Caco-2 (cell line): ENCODE data around the gene WNT9A. TPM values are rescaled to one million over a fixed set of nuclear protein-coding genes. Genes with fewer than 3 reads are reported as not detected.

Source experiments
- BruUV-seq: library from RNA; stranded (reverse); fragments of 400-500 nt; replicated peaks from 2 replicates; lab custom pipeline; 2021; lab: Mats Ljungman, UMichigan
- CTCF ChIA-PET: fragments of 300-600 bp; sonication (Branson Sonifier 250); formaldehyde crosslinking; loops from one replicate; lab custom pipeline; 2022; ENCODE audit warnings: antibody characterized with exemption; lab: Charles Lee
- POLR2A ChIA-PET: fragments of 300-600 bp; sonication (Branson Sonifier 250); formaldehyde crosslinking; loops from one replicate; lab custom pipeline; 2022; ENCODE audit warnings: antibody characterized with exemption; lab: Charles Lee
- DNase-seq, 2 experiments: peaks; one replicate each; pipeline versions ENCODE4 v3.0.0 to v3.0.0-alpha.2; 2020 to 2022
- H3K27me3 ChIP-seq: replicated peaks from 2 replicates; pipeline ENCODE4 v1.6.0; 2011; ENCODE audit warnings: low read length; ENCODE audit not compliant: control insufficient read depth, insufficient read depth
- H3K36me3 ChIP-seq: 2 replicates; pipeline ENCODE4 v1.5.1; 2011; ENCODE audit warnings: low read length; ENCODE audit not compliant: control insufficient read depth, insufficient read depth
- H3K4me1 ChIP-seq: fragments of 250-450 bp; sonication (Bioruptor Pico); 2 replicates; pipeline ENCODE4 v1.5.1; 2020; ENCODE audit warnings: mild to moderate bottlenecking
- H3K4me3 ChIP-seq: 2 replicates; pipeline ENCODE4 v1.5.1; 2011; ENCODE audit warnings: low read depth, mild to moderate bottlenecking, control low read depth, low read length
- H3K9me3 ChIP-seq: fragments of 250-450 bp; sonication (Bioruptor Pico); 2 replicates; pipeline ENCODE4 v1.5.1; 2020; ENCODE audit warnings: mild to moderate bottlenecking, moderate library complexity
- H3K27ac Mint-ChIP-seq: one replicate; pipeline ENCODE4 v1.8.0; 2022; ENCODE audit warnings: mixed read lengths; ENCODE audit not compliant: unreplicated experiment
- H3K27me3 Mint-ChIP-seq: one replicate; pipeline ENCODE4 v1.8.0; 2022; ENCODE audit warnings: mixed read lengths; ENCODE audit not compliant: insufficient read depth, unreplicated experiment
- H3K36me3 Mint-ChIP-seq: one replicate; pipeline ENCODE4 v1.8.0; 2022; ENCODE audit warnings: mild to moderate bottlenecking, mixed read lengths; ENCODE audit not compliant: insufficient read depth, unreplicated experiment
- H3K4me1 Mint-ChIP-seq: one replicate; pipeline ENCODE4 v1.8.0; 2022; ENCODE audit warnings: low read depth, mixed read lengths; ENCODE audit not compliant: unreplicated experiment
- H3K4me3 Mint-ChIP-seq: one replicate; pipeline ENCODE4 v1.8.0; 2022; ENCODE audit warnings: mild to moderate bottlenecking, moderate library complexity, mixed read lengths; ENCODE audit not compliant: unreplicated experiment
- H3K9me3 Mint-ChIP-seq: one replicate; pipeline ENCODE4 v1.8.0; 2022; ENCODE audit warnings: mixed read lengths; ENCODE audit not compliant: unreplicated experiment
- CTCF ChIP-seq, 2 experiments: fragments of 200-600 bp in 1 of 2; IDR thresholded peaks; 1 replicate in 1 of 2; 2 replicates in 1 of 2; pipeline versions ENCODE4 v1.5.1 to v1.8.0; 2011 to 2022; ENCODE audit warnings: antibody characterized with exemption in 1 of 2, control low read depth in 1 of 2, inconsistent platforms in 1 of 2, low read depth in 1 of 2, low read length in 1 of 2, mild to moderate bottlenecking in 1 of 2, moderate library complexity in 1 of 2; ENCODE audit not compliant: insufficient read depth in 1 of 2, severe bottlenecking in 1 of 2, unreplicated experiment in 1 of 2
- intact Hi-C: fragments of 100-400 bp; cut with micrococcal nuclease; formaldehyde crosslinking; loops from one replicate; pipeline ENCODE4 v1.10.0; 2022; ENCODE audit not compliant: unreplicated experiment
- total RNA-seq: library from RNA; stranded (reverse); gene quantifications from 2 replicates; pipeline ENCODE4 v1.2.3, GENCODE V29; 2022

The WNT9A gene
- total RNA-seq, 1 experiment from 2014 or later, result 0.68 TPM

- H3K4me3 Mint-ChIP-seq, result no peak overlapping the region
- no peaks in the 10 kb centered on the region for H3K36me3 ChIP-seq
- no peaks in the 10 kb centered on the region for H3K36me3 Mint-ChIP-seq
- H3K4me3 ChIP-seq, result no peak overlapping the region
- POLR2A ChIA-PET, result no interaction called here
- no peaks in the 10 kb centered on the region for H3K9me3 Mint-ChIP-seq
- CTCF ChIA-PET, result no interaction called here
- no peaks in the 10 kb centered on the region for H3K9me3 ChIP-seq
- BruUV-seq, result no TSS peak
- peak in 1 of 2 experiments; percentile 36 for DNase-seq
- intact Hi-C loops, result loop anchor here (5.0 kb wide), 1 partner anchor 106 kb away; no protein-coding TSS in a partner anchor
- H3K4me1 Mint-ChIP-seq, result peaks cover 4% of the 10 kb centered on the region
- TF ChIP-seq CTCF (IDR thresholded peaks at IDR 0.05; ENCODE audit: insufficient read depth in 1 of 2, low read depth in 1 of 2, low read length in 1 of 2, severe bottlenecking in 1 of 2, unreplicated experiment in 1 of 2), result no peak
- no peaks in the 10 kb centered on the region for H3K27me3 ChIP-seq
- H3K27ac Mint-ChIP-seq, result peak overlapping the region; percentile 3
- H3K4me1 ChIP-seq, result peaks cover 45% of the 10 kb centered on the region
- H3K27me3 Mint-ChIP-seq, result no peaks in the 10 kb centered on the region
Measured at GRCh38 chr1:227893300-227893948, 54.3 kb downstream of the WNT9A start.

- no peaks in the 10 kb centered on the region for H3K27me3 ChIP-seq
- Mint-ChIP-seq H3K27me3 (no peaks in the 10 kb centered on the region), H3K9me3 (no peaks in the 10 kb centered on the region), H3K4me1 (peaks cover 4% of the 10 kb centered on the region), H3K36me3 (no peaks in the 10 kb centered on the region), H3K27ac (peak overlapping the region; percentile 3), H3K4me3 (no peak overlapping the region)
- H3K36me3 ChIP-seq, result no peaks in the 10 kb centered on the region
- BruUV-seq, result no TSS peak
- no peak overlapping the region for H3K4me3 ChIP-seq
- peak; percentile 32 to 71 for DNase-seq
- no peak for TF ChIP-seq CTCF (IDR thresholded peaks at IDR 0.05; ENCODE audit: insufficient read depth in 1 of 2, low read depth in 1 of 2, low read length in 1 of 2, severe bottlenecking in 1 of 2, unreplicated experiment in 1 of 2)
- ChIA-PET CTCF (no interaction called here), POLR2A (no interaction called here)
- no peaks in the 10 kb centered on the region for H3K9me3 ChIP-seq
- peaks cover 45% of the 10 kb centered on the region for H3K4me1 ChIP-seq
- intact Hi-C loops, result loop anchor here (5.0 kb wide), 1 partner anchor 105 kb away; no protein-coding TSS in a partner anchor
Measured at GRCh38 chr1:227892489-227893299, 55.0 kb downstream of the WNT9A start.

GRCh38 chr1:227891955-227892488, 55.7 kb downstream of the WNT9A start:
- Mint-ChIP-seq H3K4me3 (no peak overlapping the region), H3K27me3 (no peaks in the 10 kb centered on the region), H3K36me3 (no peaks in the 10 kb centered on the region), H3K4me1 (peaks cover 4% of the 10 kb centered on the region), H3K9me3 (no peaks in the 10 kb centered on the region), H3K27ac (peak overlapping the region; percentile 3)
- Histone ChIP-seq H3K4me1 (peaks cover 45% of the 10 kb centered on the region), H3K9me3 (no peaks in the 10 kb centered on the region), H3K4me3 (no peak overlapping the region), H3K27me3 (no peaks in the 10 kb centered on the region), H3K36me3 (no peaks in the 10 kb centered on the region)
- CTCF ChIA-PET, result no interaction called here
- no TSS peak for BruUV-seq
- TF ChIP-seq CTCF (IDR thresholded peaks at IDR 0.05; ENCODE audit: insufficient read depth in 1 of 2, low read depth in 1 of 2, low read length in 1 of 2, severe bottlenecking in 1 of 2, unreplicated experiment in 1 of 2), result no peak
- intact Hi-C loops, result loop anchor here (5.0 kb wide), 1 partner anchor 105 kb away; no protein-coding TSS in a partner anchor
- peak in 1 of 2 experiments; percentile 44 for DNase-seq
- POLR2A ChIA-PET, result no interaction called here
